Activated naive CD4-positive, alpha-beta T cell treated with anti-CD3 and anti-CD28 coated beads, Interleukin-2, amount 50 U/mL, for 72 hours (primary cell): Measurements from ENCODE around the gene PREX1. TPM values are rescaled to one million over a fixed set of nuclear protein-coding genes. Genes with fewer than 3 reads are reported as not detected.
"Not testable (repeated sequence)": the region's sequence is repeated elsewhere in the genome, so short reads cannot be mapped to it uniquely, and the experiment has no call there.

ENCODE experiments used
- ATAC-seq, 2 donors: fragments of 150-1000 bp; cut with Tn5 transposase; 2 replicates each; pipeline ENCODE4 v1.10.0; 2021; ENCODE audit warnings: mild to moderate bottlenecking in 2 of 2, moderate library complexity in 2 of 2
- DNase-seq, 2 donors: peaks; one replicate each; pipeline ENCODE4 v3.0.0; 2021 to 2022; ENCODE audit warnings: low spot score in 2 of 2
- H3K27ac Mint-ChIP-seq, 2 donors: one replicate each; pipeline ENCODE4 v1.8.0; 2022; ENCODE audit warnings: mild to moderate bottlenecking in 2 of 2, mixed read lengths in 2 of 2
- H3K36me3 Mint-ChIP-seq, 2 donors: one replicate each; pipeline ENCODE4 v1.8.0; 2022; ENCODE audit warnings: mixed read lengths in 2 of 2
- H3K9me3 Mint-ChIP-seq, 2 donors: one replicate each; pipeline ENCODE4 v1.8.0; 2022; ENCODE audit warnings: mixed read lengths in 2 of 2
- total RNA-seq, 2 donors: library from RNA; stranded (reverse); gene quantifications; one replicate each; pipeline ENCODE4 v1.2.3, GENCODE V29; 2022

Gene PREX1
- total RNA-seq, 2 donors from 2014 or later: 30.6 to 51.8 TPM

GRCh38 chr20:48851579-48851978 is 23.8 kb upstream of the PREX1 start:
- Mint-ChIP-seq H3K27ac (no peak overlapping the region), H3K36me3 (peaks cover 0 to 12% of the 10 kb centered on the region in 2 donors), H3K9me3 (peaks cover 0 to 11% of the 10 kb centered on the region in 2 donors)
- ATAC-seq: no peak
- DNase-seq: no peak

DNA sequence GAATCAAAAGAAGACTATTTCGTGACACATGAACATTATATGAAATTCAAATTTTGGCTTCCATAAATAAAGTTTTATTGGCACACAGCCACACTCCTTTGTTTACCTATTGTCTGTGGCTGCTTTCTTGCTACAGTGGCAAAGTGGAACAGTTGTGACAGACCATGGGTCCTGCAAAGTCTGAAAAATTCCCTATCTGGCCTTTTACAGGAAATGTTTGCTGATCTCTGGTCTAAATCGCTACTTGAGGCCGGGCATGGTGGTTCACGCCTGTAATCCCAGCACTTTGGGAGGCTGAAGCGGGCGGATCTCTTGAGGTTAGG is 23.1 kb upstream of the PREX1 start:
- H3K9me3 Mint-ChIP-seq: peaks cover 0 to 11% of the 10 kb centered on the region in 2 donors
- peaks cover 0 to 12% of the 10 kb centered on the region in 2 donors for H3K36me3 Mint-ChIP-seq
- DNase-seq (no peak), ATAC-seq (no peak)
- no peak overlapping the region for H3K27ac Mint-ChIP-seq

- peaks cover 0 to 11% of the 10 kb centered on the region in 2 donors for H3K9me3 Mint-ChIP-seq
- H3K36me3 Mint-ChIP-seq: peaks cover 0 to 12% of the 10 kb centered on the region in 2 donors
- no peak overlapping the region for H3K27ac Mint-ChIP-seq
- DNase-seq (no peak), ATAC-seq (no peak)
Observed at GRCh38 chr20:48850257-48850976, 22.6 kb upstream of the PREX1 start.

DNA sequence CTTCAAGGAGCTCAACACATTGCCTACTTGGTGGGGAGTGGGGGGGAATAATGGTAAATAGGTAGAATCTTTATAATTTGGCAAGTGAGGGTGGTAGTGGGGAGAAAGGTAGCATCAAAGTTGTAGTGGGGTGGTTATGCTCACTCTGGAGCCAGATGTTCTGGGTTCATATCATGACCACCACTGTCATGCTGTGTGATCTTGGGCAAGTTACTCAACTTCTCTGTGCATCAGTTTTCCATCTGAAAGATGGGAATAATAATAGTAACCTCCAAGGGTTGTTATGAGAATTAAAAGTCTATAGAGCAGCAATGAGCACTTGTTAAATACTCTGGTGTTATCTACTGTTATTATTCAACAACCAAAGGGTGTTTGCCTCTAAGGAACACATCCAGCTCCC is 22.0 kb upstream of the PREX1 start:
- ATAC-seq: no peak
- H3K9me3 Mint-ChIP-seq: peaks cover 0 to 11% of the 10 kb centered on the region in 2 donors
- no peak for DNase-seq
- H3K27ac Mint-ChIP-seq: no peak overlapping the region
- peaks cover 0 to 12% of the 10 kb centered on the region in 2 donors for H3K36me3 Mint-ChIP-seq

- H3K9me3 Mint-ChIP-seq: peaks cover 1 to 11% of the 10 kb centered on the region in 2 donors
- H3K27ac Mint-ChIP-seq: no peak overlapping the region
- DNase-seq (no peak), ATAC-seq (no peak)
- peaks cover 0 to 12% of the 10 kb centered on the region in 2 donors for H3K36me3 Mint-ChIP-seq
Observed at GRCh38 chr20:48849299-48849698, 21.5 kb upstream of the PREX1 start.

GRCh38 chr20:48847498-48848205 is 19.9 kb upstream of the PREX1 start:
- DNase-seq: no peak
- Mint-ChIP-seq H3K9me3 (peaks cover 4 to 7% of the 10 kb centered on the region in 2 donors), H3K27ac (peak overlapping the region; percentile 78 to 81), H3K36me3 (peaks cover 0 to 3% of the 10 kb centered on the region in 2 donors)
- peak; percentile 10 to 58 for ATAC-seq

- peak overlapping the region; percentile 78 to 81 for H3K27ac Mint-ChIP-seq
- H3K9me3 Mint-ChIP-seq: peaks cover 4% of the 10 kb centered on the region in 2 donors
- ATAC-seq (peak; percentile 91 to 98), DNase-seq (peak; percentile 29 to 77)
- H3K36me3 Mint-ChIP-seq: no peaks in the 10 kb centered on the region
Observed at GRCh38 chr20:48846516-48847492, 19.0 kb upstream of the PREX1 start.

- H3K9me3 Mint-ChIP-seq: peaks cover 4% of the 10 kb centered on the region in 2 donors
- H3K27ac Mint-ChIP-seq: peak overlapping the region in 1 of 2 donors; percentile 39
- no peak for ATAC-seq
- no peak for DNase-seq
- no peaks in the 10 kb centered on the region for H3K36me3 Mint-ChIP-seq
Observed at GRCh38 chr20:48845721-48846306, 18.0 kb upstream of the PREX1 start.

- H3K27ac Mint-ChIP-seq: no peak overlapping the region
- no peak for DNase-seq
- peaks cover 4% of the 10 kb centered on the region in 2 donors for H3K9me3 Mint-ChIP-seq
- ATAC-seq: no peak
- no peaks in the 10 kb centered on the region for H3K36me3 Mint-ChIP-seq
Observed at GRCh38 chr20:48844996-48845395, 17.2 kb upstream of the PREX1 start.

DNA sequence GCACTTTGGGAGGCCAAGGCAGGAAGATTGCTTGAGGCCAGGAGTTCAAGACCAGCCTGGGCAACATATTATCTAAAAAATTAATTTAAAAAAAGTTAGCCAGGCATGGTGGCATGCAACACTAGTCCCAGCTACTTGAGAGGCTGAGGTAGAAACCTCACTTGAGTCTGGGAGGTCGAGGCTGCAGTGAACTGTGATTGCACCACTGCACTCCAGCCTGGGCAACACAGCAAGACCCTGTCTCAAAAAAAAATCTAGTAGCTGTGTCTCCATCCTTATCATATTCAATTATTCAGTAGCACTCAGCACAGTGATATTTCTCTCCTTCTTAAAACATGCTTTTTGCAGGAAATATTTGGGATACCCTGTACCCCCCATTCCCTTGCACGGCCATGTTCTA is 16.1 kb upstream of the PREX1 start:
- not testable (repeated sequence) for H3K27ac Mint-ChIP-seq, ATAC-seq, H3K36me3 Mint-ChIP-seq, DNase-seq, H3K9me3 Mint-ChIP-seq

DNA sequence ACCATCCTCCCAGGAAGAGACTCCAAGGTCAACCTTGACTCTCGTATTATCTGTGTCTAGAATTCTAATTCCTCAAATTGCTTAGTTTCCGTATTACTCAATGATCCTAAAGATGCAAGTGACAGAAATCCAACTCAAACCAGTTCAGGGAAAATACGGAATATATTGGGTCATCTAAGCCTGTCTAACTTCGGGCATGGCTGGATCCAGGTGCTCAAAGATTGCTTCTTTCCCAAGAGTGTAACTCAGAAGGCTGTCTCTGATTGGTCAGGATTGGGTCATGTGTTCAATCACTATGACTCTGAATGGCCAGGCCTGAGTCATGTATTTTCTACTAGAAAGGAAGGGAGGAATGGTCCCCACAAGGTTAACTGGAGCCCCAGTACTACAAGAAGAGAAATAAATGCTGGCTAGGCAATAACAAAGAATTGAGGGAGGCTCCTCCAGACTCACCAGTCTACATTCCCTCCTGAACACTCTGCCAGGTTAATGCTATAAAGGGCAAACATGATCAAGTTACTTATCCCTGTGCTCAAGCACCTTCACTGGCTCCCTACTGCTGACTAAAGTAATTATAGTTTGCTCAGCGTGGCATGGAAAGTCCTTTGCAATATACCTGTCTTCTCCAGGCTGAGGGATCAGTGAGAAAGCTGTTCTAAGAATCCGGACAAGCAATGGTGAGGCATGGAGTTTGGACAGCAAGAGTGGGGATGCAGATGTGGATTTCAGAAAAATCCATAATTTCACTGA is 15.4 kb upstream of the PREX1 start:
- no peak overlapping the region for H3K27ac Mint-ChIP-seq
- DNase-seq (no peak), ATAC-seq (no peak)
- peaks cover 4% of the 10 kb centered on the region in 2 donors for H3K9me3 Mint-ChIP-seq
- H3K36me3 Mint-ChIP-seq: no peaks in the 10 kb centered on the region

- peaks cover 4% of the 10 kb centered on the region in 2 donors for H3K9me3 Mint-ChIP-seq
- no peak for DNase-seq
- ATAC-seq: no peak
- no peaks in the 10 kb centered on the region for H3K36me3 Mint-ChIP-seq
- H3K27ac Mint-ChIP-seq: no peak overlapping the region
Observed at GRCh38 chr20:48841875-48842529, 14.2 kb upstream of the PREX1 start.

DNA sequence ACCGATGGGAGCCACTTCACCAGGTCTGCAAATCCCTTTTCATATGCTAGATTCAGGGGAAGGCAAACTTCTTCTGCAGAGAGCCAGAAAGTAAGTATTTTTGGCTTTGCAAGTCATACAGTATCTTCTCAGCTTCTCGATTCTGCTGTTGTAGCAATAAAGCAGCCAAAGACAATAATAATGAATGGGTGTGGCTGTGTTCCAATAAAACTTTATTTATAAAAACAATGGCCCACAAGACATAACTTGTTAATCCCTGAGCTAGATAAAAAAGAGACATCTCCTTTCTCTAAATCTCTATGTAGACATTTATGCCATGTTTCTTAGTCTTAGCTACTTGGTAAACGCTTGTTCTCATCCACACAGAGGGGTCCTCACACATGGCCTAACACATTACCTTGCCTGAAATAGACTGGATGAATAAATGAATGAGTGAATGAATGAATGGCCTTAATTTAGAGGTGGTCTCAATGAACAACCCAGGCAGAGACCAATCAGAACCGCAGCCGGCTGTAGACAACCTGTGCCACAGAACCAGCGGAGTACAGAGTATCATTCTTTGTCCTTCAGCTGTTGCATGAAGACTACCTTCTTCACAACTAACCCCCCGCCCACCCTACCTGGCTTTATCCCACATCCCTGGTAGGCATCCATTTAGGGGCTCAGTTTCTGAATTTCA is 13.5 kb upstream of the PREX1 start:
- no peak for ATAC-seq
- no peak for DNase-seq
- Mint-ChIP-seq H3K27ac (no peak overlapping the region), H3K9me3 (peaks cover 4% of the 10 kb centered on the region in 2 donors), H3K36me3 (no peaks in the 10 kb centered on the region)

DNA sequence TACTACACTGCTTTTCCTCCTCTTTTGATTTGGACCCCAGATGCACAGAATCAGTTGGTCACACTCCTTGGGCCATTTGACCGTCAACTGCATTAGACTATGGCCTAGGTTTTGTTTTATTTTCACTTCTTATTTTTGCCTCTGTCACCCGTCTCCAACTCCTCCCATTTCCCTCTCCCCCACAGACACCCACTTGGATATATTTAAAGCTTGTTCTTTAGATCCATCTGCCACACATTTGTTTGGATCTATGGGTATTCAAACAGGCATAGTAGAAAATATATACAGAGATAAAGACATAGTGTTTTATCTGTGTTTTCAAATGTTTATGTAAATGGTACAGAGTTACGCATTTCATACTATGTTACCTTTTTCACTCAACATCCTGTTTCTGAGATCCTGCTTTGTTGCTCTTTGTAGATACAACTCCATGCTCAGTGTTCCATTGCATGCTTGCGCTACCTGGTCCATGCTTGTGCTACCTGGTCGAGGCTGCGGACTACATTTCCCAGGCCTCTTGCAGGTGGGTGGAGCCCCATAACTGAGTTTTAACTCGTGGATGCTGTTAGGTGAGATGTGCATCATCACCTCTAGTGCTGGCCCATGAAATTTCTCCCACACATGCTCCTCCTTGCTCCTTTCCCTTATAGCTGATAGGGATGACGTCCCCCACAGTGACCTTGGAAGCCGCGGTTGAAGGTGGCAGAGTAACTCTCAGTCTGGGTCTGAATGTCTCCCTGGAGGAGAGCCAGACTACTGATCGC is 11.5 kb upstream of the PREX1 start:
- H3K36me3 Mint-ChIP-seq: no peaks in the 10 kb centered on the region
- ATAC-seq (no peak), DNase-seq (no peak)
- no peak overlapping the region for H3K27ac Mint-ChIP-seq
- H3K9me3 Mint-ChIP-seq: peaks cover 3 to 4% of the 10 kb centered on the region in 2 donors
